ENCODE results near the gene RRH. TPM values are rescaled to one million over a fixed set of nuclear protein-coding genes. Genes with fewer than 3 reads are reported as not detected.

Gene RRH
- total and polyA plus RNA-seq, 2 donors (not counting 1 experiment from before 2014, with no cell fraction given): 0.28 to 0.64 TPM

DNA sequence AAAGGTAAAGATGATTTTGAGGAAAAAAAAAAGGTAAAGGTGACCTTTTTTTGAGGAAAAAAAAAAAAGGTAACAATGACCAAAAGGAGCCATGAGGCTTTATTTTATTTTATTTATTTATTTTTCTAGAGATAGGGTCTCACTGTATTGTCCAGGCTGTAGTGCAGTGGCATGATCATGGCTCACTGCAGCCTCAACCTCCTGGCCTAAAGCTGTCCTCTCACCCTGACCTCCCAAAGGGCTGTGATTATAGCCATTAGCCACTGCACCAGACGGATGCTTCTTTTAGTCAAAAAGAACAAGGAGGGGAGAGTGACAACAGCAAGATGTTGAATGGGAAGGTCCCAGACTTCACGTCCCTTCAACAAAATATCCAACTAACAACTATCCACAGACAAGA, 50.6 kb downstream of the RRH start:
- Histone ChIP-seq H3K4me3 (ENCODE audit: control extremely low read depth in 1 of 5, extremely low read depth in 1 of 5, insufficient read depth in 1 of 5, low read depth in 2 of 5, low read length in 4 of 5) (no peak overlapping the region), H3K9me3 (ENCODE audit: control extremely low read depth in 1 of 3, control insufficient read depth in 2 of 3, insufficient read depth in 1 of 3, low read length in 2 of 3) (peaks cover 0 to 3% (median 0%) of the 10 kb centered on the region in 3 donors), H3K9ac (ENCODE audit: low read length) (no peak overlapping the region), H3K36me3 (replicated peaks in 1 of 2; ENCODE audit: control extremely low read depth in 1 of 2, control insufficient read depth in 1 of 2, extremely low read depth in 1 of 2, insufficient read depth in 2 of 2, low read length in 1 of 2) (no peaks in the 10 kb centered on the region), H3K4me1 (ENCODE audit: control insufficient read depth in 2 of 2, insufficient read depth in 2 of 2, low read length in 2 of 2) (no peaks in the 10 kb centered on the region), H3K4me2 (replicated peaks; ENCODE audit: low read depth, low read length, poor library complexity, severe bottlenecking) (no peak overlapping the region), H3K27me3 (replicated peaks in 1 of 4; ENCODE audit: control extremely low read depth in 1 of 4, control insufficient read depth in 3 of 4, insufficient read depth in 4 of 4, low read length in 3 of 4) (no peaks in the 10 kb centered on the region), H2AFZ (ENCODE audit: insufficient read depth, low read depth, low read length, poor library complexity, severe bottlenecking) (no peak overlapping the region), H4K20me1 (ENCODE audit: control insufficient read depth, insufficient read depth, low read length, poor library complexity, severe bottlenecking) (no peaks in the 10 kb centered on the region), H3K27ac (ENCODE audit: low read length in 2 of 2) (no peak overlapping the region), H3K79me2 (ENCODE audit: control insufficient read depth, insufficient read depth, low read length) (no peaks in the 10 kb centered on the region)
- ATAC-seq (ENCODE audit: low read depth): no peak
- H3K27me3 Mint-ChIP-seq: peaks cover 11% of the 10 kb centered on the region
- intact Hi-C loops (cut with micrococcal nuclease): no loop called here
- no peak for TF ChIP-seq EZH2 (IDR thresholded peaks at IDR 0.05; ENCODE audit: borderline replicate concordance, insufficient read depth, low read depth, low read length, poor library complexity, severe bottlenecking)
- TF ChIP-seq, protein P1, sequence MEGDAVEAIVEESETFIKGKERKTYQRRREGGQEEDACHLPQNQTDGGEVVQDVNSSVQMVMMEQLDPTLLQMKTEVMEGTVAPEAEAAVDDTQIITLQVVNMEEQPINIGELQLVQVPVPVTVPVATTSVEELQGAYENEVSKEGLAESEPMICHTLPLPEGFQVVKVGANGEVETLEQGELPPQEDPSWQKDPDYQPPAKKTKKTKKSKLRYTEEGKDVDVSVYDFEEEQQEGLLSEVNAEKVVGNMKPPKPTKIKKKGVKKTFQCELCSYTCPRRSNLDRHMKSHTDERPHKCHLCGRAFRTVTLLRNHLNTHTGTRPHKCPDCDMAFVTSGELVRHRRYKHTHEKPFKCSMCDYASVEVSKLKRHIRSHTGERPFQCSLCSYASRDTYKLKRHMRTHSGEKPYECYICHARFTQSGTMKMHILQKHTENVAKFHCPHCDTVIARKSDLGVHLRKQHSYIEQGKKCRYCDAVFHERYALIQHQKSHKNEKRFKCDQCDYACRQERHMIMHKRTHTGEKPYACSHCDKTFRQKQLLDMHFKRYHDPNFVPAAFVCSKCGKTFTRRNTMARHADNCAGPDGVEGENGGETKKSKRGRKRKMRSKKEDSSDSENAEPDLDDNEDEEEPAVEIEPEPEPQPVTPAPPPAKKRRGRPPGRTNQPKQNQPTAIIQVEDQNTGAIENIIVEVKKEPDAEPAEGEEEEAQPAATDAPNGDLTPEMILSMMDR (IDR thresholded peaks at IDR 0.05): no peak
- no peak overlapping the region for H3K27ac Mint-ChIP-seq
- no peak overlapping the region for H3K4me3 Mint-ChIP-seq
- no peaks in the 10 kb centered on the region for H3K4me1 Mint-ChIP-seq
- no CpG with 5 or more reads among the region's 2 CpGs for WGBS (ENCODE audit: insufficient coverage)
- ChIA-PET CTCF (no interaction called here), POLR2A (no interaction called here)
- no peaks in the 10 kb centered on the region for H3K9me3 Mint-ChIP-seq (ENCODE audit: insufficient read depth)
- no peak for DNase-seq

DNA sequence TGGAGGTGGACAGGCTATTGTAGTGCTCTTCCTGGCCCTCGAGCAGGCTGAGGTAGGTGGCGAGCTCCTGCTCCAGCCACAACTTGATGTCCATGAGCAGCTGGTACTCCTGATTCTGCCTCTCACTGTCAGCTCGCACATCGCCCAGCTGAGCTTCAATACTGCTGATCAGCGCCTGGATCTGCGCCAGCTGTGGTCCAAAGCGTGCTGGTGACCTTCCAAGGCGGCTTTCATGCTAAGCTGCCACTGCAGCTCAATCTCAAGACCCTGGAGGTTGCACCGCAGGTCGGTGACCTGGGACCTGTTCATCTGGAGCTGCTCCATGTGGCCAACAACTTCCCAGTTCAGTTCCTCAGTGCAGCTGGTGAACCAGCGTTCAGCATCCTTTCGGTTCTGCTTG, 51.3 kb downstream of the RRH start:
- WGBS (ENCODE audit: insufficient coverage): 87% methylated on average over 12 of the region's 12 CpGs
- no peaks in the 10 kb centered on the region for H3K9me3 Mint-ChIP-seq (ENCODE audit: insufficient read depth)
- TF ChIP-seq, protein P1 (IDR thresholded peaks at IDR 0.05): no peak
- no peak for TF ChIP-seq EZH2 (IDR thresholded peaks at IDR 0.05; ENCODE audit: borderline replicate concordance, insufficient read depth, low read depth, low read length, poor library complexity, severe bottlenecking)
- ATAC-seq (ENCODE audit: low read depth) (no peak), DNase-seq (no peak)
- Histone ChIP-seq H3K9ac (ENCODE audit: low read length) (no peak overlapping the region), H3K27ac (ENCODE audit: low read length in 2 of 2) (no peak overlapping the region), H3K4me2 (replicated peaks; ENCODE audit: low read depth, low read length, poor library complexity, severe bottlenecking) (no peak overlapping the region), H4K20me1 (ENCODE audit: control insufficient read depth, insufficient read depth, low read length, poor library complexity, severe bottlenecking) (no peaks in the 10 kb centered on the region), H3K9me3 (ENCODE audit: control extremely low read depth in 1 of 3, control insufficient read depth in 2 of 3, insufficient read depth in 1 of 3, low read length in 2 of 3) (peaks cover 0 to 3% (median 0%) of the 10 kb centered on the region in 3 donors), H3K4me1 (ENCODE audit: control insufficient read depth in 2 of 2, insufficient read depth in 2 of 2, low read length in 2 of 2) (no peaks in the 10 kb centered on the region), H2AFZ (ENCODE audit: insufficient read depth, low read depth, low read length, poor library complexity, severe bottlenecking) (no peak overlapping the region), H3K79me2 (ENCODE audit: control insufficient read depth, insufficient read depth, low read length) (no peaks in the 10 kb centered on the region), H3K36me3 (replicated peaks in 1 of 2; ENCODE audit: control extremely low read depth in 1 of 2, control insufficient read depth in 1 of 2, extremely low read depth in 1 of 2, insufficient read depth in 2 of 2, low read length in 1 of 2) (no peaks in the 10 kb centered on the region), H3K4me3 (ENCODE audit: control extremely low read depth in 1 of 5, extremely low read depth in 1 of 5, insufficient read depth in 1 of 5, low read depth in 2 of 5, low read length in 4 of 5) (no peak overlapping the region), H3K27me3 (replicated peaks in 1 of 4; ENCODE audit: control extremely low read depth in 1 of 4, control insufficient read depth in 3 of 4, insufficient read depth in 4 of 4, low read length in 3 of 4) (no peaks in the 10 kb centered on the region)
- H3K4me3 Mint-ChIP-seq: no peak overlapping the region
- ChIA-PET CTCF (no interaction called here), POLR2A (no interaction called here)
- H3K27me3 Mint-ChIP-seq: peaks cover 11% of the 10 kb centered on the region
- H3K4me1 Mint-ChIP-seq: no peaks in the 10 kb centered on the region
- H3K27ac Mint-ChIP-seq: no peak overlapping the region
- intact Hi-C loops (cut with micrococcal nuclease): no loop called here
